Adrenal gland (tissue), 5 donors: ENCODE measurements around the gene RAPH1.

Source experiments
- CTCF ChIP-seq, 6 experiments: fragments of 450-650 bp in 4 of 6; fragments of 200-600 bp in 2 of 6; sonication (generic) in 1 of 6; IDR thresholded peaks; 1 replicate in 5 of 6; 2 replicates in 1 of 6; pipeline versions ENCODE4 v1.5.1 to v1.8.0; 2016 to 2021; ENCODE audit warnings: antibody characterized with exemption in 6 of 6, mild to moderate bottlenecking in 2 of 6, moderate library complexity in 1 of 6
- POLR2A ChIP-seq, 2 donors: fragments of 450-650 bp; IDR thresholded peaks; one replicate each; pipeline ENCODE4 v1.6.1; 2017; ENCODE audit warnings: antibody characterized with exemption in 2 of 2, mild to moderate bottlenecking in 2 of 2, moderate library complexity in 1 of 2
- donor health status: DM: no; HTN: no; CAD: no.

GRCh38 chr2:203451011-203451410, 84.1 kb downstream of the RAPH1 start:
- no peak for TF ChIP-seq CTCF (IDR thresholded peaks at IDR 0.05)
- TF ChIP-seq POLR2A (IDR thresholded peaks at IDR 0.05): no peak
